Measurements from ENCODE around the gene SFMBT2. TPM values are rescaled to one million over a fixed set of nuclear protein-coding genes. Genes with fewer than 3 reads are reported as not detected.

SFMBT2 gene
- total RNA-seq, 1 experiment from 2014 or later: 14.3 TPM

GRCh38 chr10:7117177-7117799 is 293.5 kb downstream of the SFMBT2 start:
- ChIA-PET POLR2A (no interaction called here), CTCF (interaction anchor here (1.1 kb wide), 1 partner anchor 449 kb away, joined by 3 read pairs; no protein-coding TSS in a partner anchor)
- H3K9me3 Mint-ChIP-seq: no peaks in the 10 kb centered on the region
- H3K4me1 Mint-ChIP-seq: no peaks in the 10 kb centered on the region
- TF ChIP-seq ZNF671 (CRISPR knock-in tag; IDR thresholded peaks at IDR 0.05): no peak
- TF ChIP-seq ESRRA (CRISPR knock-in tag; IDR thresholded peaks at IDR 0.05; ENCODE audit: borderline replicate concordance): no peak
- H3K4me3 Mint-ChIP-seq: no peak overlapping the region
- ATAC-seq: no peak
- no peak for DNase-seq (ENCODE audit: low spot score)
- H3K27me3 Mint-ChIP-seq (ENCODE audit: low read depth): no peaks in the 10 kb centered on the region; the same call in 1 of the 2 replicates
- H3K36me3 Mint-ChIP-seq: no peaks in the 10 kb centered on the region
- no peak overlapping the region for H3K27ac Mint-ChIP-seq

GRCh38 chr10:7111561-7111960 is 299.3 kb downstream of the SFMBT2 start:
- no peak for ATAC-seq
- CTCF ChIA-PET: no interaction called here

GRCh38 chr10:7111089-7111488 is 299.7 kb downstream of the SFMBT2 start:
- Mint-ChIP-seq H3K36me3 (peaks cover 7% of the 10 kb centered on the region), H3K27me3 (ENCODE audit: low read depth) (no peaks in the 10 kb centered on the region; the same call in 1 of the 2 replicates), H3K4me1 (no peaks in the 10 kb centered on the region), H3K27ac (no peak overlapping the region), H3K9me3 (peaks cover 29% of the 10 kb centered on the region), H3K4me3 (no peak overlapping the region)
- no peak for TF ChIP-seq ZNF138 (CRISPR knock-in tag; conservative IDR thresholded peaks at IDR 0.05)
- no peak for TF ChIP-seq NFATC4 (CRISPR knock-in tag; IDR thresholded peaks at IDR 0.05)
- no peak for TF ChIP-seq MXD4 (CRISPR knock-in tag; IDR thresholded peaks at IDR 0.05; ENCODE audit: borderline replicate concordance)
- TF ChIP-seq AFF4 (CRISPR knock-in tag; IDR thresholded peaks at IDR 0.05; ENCODE audit: borderline replicate concordance): no peak
- TF ChIP-seq IRF2 (CRISPR knock-in tag; IDR thresholded peaks at IDR 0.05; ENCODE audit: borderline replicate concordance, low read depth): no peak
- no peak for TF ChIP-seq ELF4 (CRISPR knock-in tag; IDR thresholded peaks at IDR 0.05; ENCODE audit: low read depth)
- TF ChIP-seq ZNF317 (CRISPR knock-in tag; IDR thresholded peaks at IDR 0.05; ENCODE audit: borderline replicate concordance, low read depth): no peak
- TF ChIP-seq FOXJ3 (CRISPR knock-in tag; IDR thresholded peaks at IDR 0.05; ENCODE audit: borderline replicate concordance): no peak
- no peak for TF ChIP-seq AR (CRISPR knock-in tag; IDR thresholded peaks at IDR 0.05)
- ChIA-PET POLR2A (interaction anchor here (0.7 kb wide), 1 partner anchor 296 kb away, joined by 7 read pairs; no protein-coding TSS in a partner anchor), CTCF (no interaction called here)
- no peak for DNase-seq (ENCODE audit: low spot score)
- ATAC-seq: no peak

More at GRCh38 chr10:7111561-7111960, 299.3 kb downstream of the SFMBT2 start:
- H3K27ac Mint-ChIP-seq: no peak overlapping the region
- H3K4me1 Mint-ChIP-seq: no peaks in the 10 kb centered on the region
- no peak overlapping the region for H3K4me3 Mint-ChIP-seq
- H3K9me3 Mint-ChIP-seq: peaks cover 29% of the 10 kb centered on the region
- no peak for DNase-seq (ENCODE audit: low spot score)
- peaks cover 7% of the 10 kb centered on the region for H3K36me3 Mint-ChIP-seq
- POLR2A ChIA-PET: no interaction called here
- no peaks in the 10 kb centered on the region; the same call in 1 of the 2 replicates for H3K27me3 Mint-ChIP-seq (ENCODE audit: low read depth)
- TF ChIP-seq RORB (CRISPR knock-in tag; IDR thresholded peaks at IDR 0.05) (no peak), GTF2I (CRISPR knock-in tag; conservative IDR thresholded peaks at IDR 0.05) (no peak)
